ENCODE measurements around the gene AGBL4.

AGBL4 gene

GRCh38 chr1:48561444-48561843 is 1462.3 kb downstream of the AGBL4 start:
- ChIA-PET CTCF (no interaction called here), POLR2A (ENCODE audit: low non-redundant PET) (no interaction called here)
- no peak overlapping the region for H3K27ac ChIP-seq
- no peak for DNase-seq (ENCODE audit: low spot score)
- TF ChIP-seq CTCF (conservative IDR thresholded peaks at IDR 0.05; ENCODE audit: low read depth), result no peak

GRCh38 chr1:48560577-48560976 is 1463.2 kb downstream of the AGBL4 start:
- DNase-seq (ENCODE audit: low spot score), result no peak
- no peak for TF ChIP-seq CTCF (conservative IDR thresholded peaks at IDR 0.05; ENCODE audit: low read depth)
- ChIA-PET CTCF (interaction anchor here (0.6 to 0.7 kb wide), 2 partner anchors 355 to 1505 kb away, joined by 3 read pairs; no protein-coding TSS in a partner anchor), POLR2A (ENCODE audit: low non-redundant PET) (no interaction called here)
- H3K27ac ChIP-seq, result no peak overlapping the region

GRCh38 chr1:48560116-48560515 is 1463.6 kb downstream of the AGBL4 start:
- ChIA-PET CTCF (no interaction called here), POLR2A (ENCODE audit: low non-redundant PET) (no interaction called here)
- no peak overlapping the region for H3K27ac ChIP-seq
- no peak for TF ChIP-seq CTCF (conservative IDR thresholded peaks at IDR 0.05; ENCODE audit: low read depth)
- DNase-seq (ENCODE audit: low spot score), result no peak

- DNase-seq (ENCODE audit: low spot score), result no peak
- POLR2A ChIA-PET (ENCODE audit: low non-redundant PET), result no interaction called here
- H3K27ac ChIP-seq, result no peak overlapping the region
- TF ChIP-seq CTCF (conservative IDR thresholded peaks at IDR 0.05; ENCODE audit: low read depth), result no peak
- CTCF ChIA-PET, result no interaction called here
Measured at GRCh38 chr1:48558366-48558765, 1465.4 kb downstream of the AGBL4 start.

GRCh38 chr1:48556186-48556850 is 1467.4 kb downstream of the AGBL4 start:
- ChIA-PET POLR2A (ENCODE audit: low non-redundant PET) (no interaction called here), CTCF (interaction anchor here (1.6 kb wide), 1 partner anchor 261 kb away, joined by 6 read pairs; no protein-coding TSS in a partner anchor)
- DNase-seq (ENCODE audit: low spot score), result no peak
- no peak overlapping the region for H3K27ac ChIP-seq
- no peak for TF ChIP-seq CTCF (conservative IDR thresholded peaks at IDR 0.05; ENCODE audit: low read depth)

- no peak for TF ChIP-seq CTCF (conservative IDR thresholded peaks at IDR 0.05; ENCODE audit: low read depth)
- H3K27ac ChIP-seq, result no peak overlapping the region
- DNase-seq (ENCODE audit: low spot score), result no peak
- ChIA-PET CTCF (interaction anchor here (0.6 kb wide), 1 partner anchor 1794 kb away, joined by 3 read pairs; no protein-coding TSS in a partner anchor), POLR2A (ENCODE audit: low non-redundant PET) (no interaction called here)
Measured at GRCh38 chr1:48555271-48555670, 1468.5 kb downstream of the AGBL4 start.

All from RWPE1 (cell line).